ENCODE measurements around the gene PCNP.
"Not testable (repeated sequence)": the region's sequence is repeated elsewhere in the genome, so short reads cannot be mapped to it uniquely, and the experiment has no call there.

Gene PCNP

GRCh38 chr3:101633186-101633585, 59.2 kb downstream of the PCNP start:
- DNase-seq (ENCODE audit: low read depth): no peak

- no peak for DNase-seq (ENCODE audit: low read depth)
Measured at GRCh38 chr3:101634591-101635196, 60.7 kb downstream of the PCNP start.

GRCh38 chr3:101635345-101635744, 61.4 kb downstream of the PCNP start:
- no peak for DNase-seq (ENCODE audit: low read depth)

- DNase-seq (ENCODE audit: low read depth): peak; percentile 34
Measured at GRCh38 chr3:101635954-101636798, 62.2 kb downstream of the PCNP start.

GRCh38 chr3:101637451-101637850, 63.5 kb downstream of the PCNP start:
- DNase-seq (ENCODE audit: low read depth): no peak

GRCh38 chr3:101638261-101638745, 64.3 kb downstream of the PCNP start:
- no peak for DNase-seq (ENCODE audit: low read depth)

- no peak for DNase-seq (ENCODE audit: low read depth)
Measured at GRCh38 chr3:101639280-101639963, 65.4 kb downstream of the PCNP start.

GRCh38 chr3:101640256-101640655, 66.3 kb downstream of the PCNP start:
- no peak for DNase-seq (ENCODE audit: low read depth)

GRCh38 chr3:101641397-101642115, 67.6 kb downstream of the PCNP start:
- not testable (repeated sequence) for DNase-seq (ENCODE audit: low read depth)

- no peak for DNase-seq (ENCODE audit: low read depth)
Measured at GRCh38 chr3:101642441-101642840, 68.5 kb downstream of the PCNP start.

- DNase-seq (ENCODE audit: low read depth): no peak
Measured at GRCh38 chr3:101643009-101643844, 69.2 kb downstream of the PCNP start.

Measured in stimulated activated CD8-positive, alpha-beta memory T cell treated with anti-CD3 and anti-CD28 coated beads, Interleukin-12 subunit alpha, Interleukin-12 subunit beta, amount 100 ng/mL, for 4 hours (primary cell).